NCI-H2081 (cell line): ENCODE measurements around the gene NAA60.

ENCODE experiments used
- DNase-seq, 2 experiments: peaks; one replicate each; lab custom pipeline; 2025; lab: John Stamatoyannopoulos, UW

NAA60 gene

GRCh38 chr16:3443108-3444031 is at the start of gene NAA60, which contains the start of gene ZNF597:
Gene NAA60 (plus strand): TSS chr16:3443680. CDS start chr16:3476228, 32,548 bp downstream.
Gene ZNF597 (minus strand): TSS chr16:3443504. CDS start chr16:3443153, 351 bp downstream.
- peak; percentile 93 to 98 for DNase-seq

GRCh38 chr16:3400446-3400778 is 43.1 kb upstream of the NAA60 start:
- no peak for DNase-seq

DNA sequence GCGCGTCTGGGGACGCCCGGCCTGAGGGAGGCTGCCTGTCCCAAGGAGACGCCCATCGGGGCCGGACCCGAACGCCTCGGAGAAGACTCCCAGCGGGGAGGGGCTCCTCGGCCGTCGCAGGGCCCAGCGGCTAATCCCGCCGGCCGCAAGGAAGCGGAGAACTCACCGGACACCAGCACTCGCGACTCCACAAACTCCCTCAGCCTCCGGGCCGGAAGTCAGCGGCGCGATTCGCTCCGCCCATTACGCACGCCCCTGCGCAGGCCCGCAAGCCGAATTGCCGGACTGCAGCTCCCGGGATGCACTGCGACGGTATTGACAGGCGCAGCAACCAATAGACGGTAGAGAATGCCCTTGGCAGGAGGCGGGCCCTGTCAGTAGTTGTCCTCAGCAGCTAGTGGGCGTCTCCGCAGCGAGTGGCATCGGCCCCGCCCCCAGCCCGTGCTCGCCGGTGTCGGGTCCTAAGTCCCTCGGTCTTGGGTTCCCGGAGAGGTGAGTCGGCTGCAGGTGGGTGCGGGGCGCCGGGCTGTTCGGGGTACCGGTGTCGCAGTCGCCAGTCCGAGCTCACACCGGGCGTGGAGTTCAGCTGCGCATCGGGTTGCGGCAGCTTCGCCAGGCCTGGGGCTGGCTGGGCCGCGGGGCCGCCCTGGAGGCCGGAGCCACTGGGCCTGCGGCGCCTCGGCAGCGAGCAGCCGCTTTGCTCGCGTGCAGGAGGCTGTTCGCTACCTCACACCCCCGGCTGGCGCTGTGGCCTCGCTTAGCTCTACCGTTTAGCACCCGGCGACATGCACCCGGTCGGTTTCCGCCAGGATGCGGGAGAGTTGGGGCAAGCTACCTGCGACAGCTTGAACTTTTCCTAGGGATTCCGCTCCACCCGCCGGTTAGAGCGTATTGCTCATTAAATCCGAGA is 42.4 kb upstream of the NAA60 start, which contains the start of the genes ZNF174 and ZSCAN32:
Gene ZNF174 (plus strand): TSS at position 437 of the 910 bp plus-strand sequence. CDS start 790 bp downstream, outside the sequence.
Gene ZSCAN32 (minus strand): TSS at position 226 of the 910 bp plus-strand sequence. CDS start 3,447 bp downstream, outside the sequence.
- peak; percentile 98 to 99 for DNase-seq

- DNase-seq, result peak in 1 of 2 experiments; percentile 8
These were observed 41.6 kb upstream of the NAA60 start for GRCh38 chr16:3401719-3402397.

- no peak for DNase-seq
These were observed 34.8 kb upstream of the NAA60 start for GRCh38 chr16:3408561-3409197.

- no peak for DNase-seq
These were observed 29.6 kb upstream of the NAA60 start for GRCh38 chr16:3413730-3414379.

DNA sequence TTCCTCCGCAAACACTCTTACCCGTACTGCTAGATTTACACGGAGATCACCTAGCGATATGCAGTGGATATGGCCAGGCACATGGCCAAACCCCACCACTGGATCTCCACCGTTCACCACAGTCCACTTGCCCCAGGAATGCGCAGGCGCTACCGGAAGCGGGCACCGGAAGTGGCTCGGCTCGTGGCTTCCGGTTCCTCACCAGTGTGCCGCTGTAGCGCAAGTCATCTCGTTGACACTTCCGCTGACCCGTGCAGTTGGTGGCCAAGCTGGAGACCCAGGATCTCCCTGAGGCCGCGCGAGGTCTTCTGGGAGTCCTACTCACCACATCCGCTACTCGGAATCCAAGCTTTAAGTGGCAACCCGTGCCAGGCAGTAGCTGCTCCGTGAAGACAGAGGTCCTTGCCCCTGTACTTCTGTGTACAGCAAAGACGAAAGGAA is 11.7 kb upstream of the NAA60 start:
- no peak for DNase-seq

GRCh38 chr16:3434373-3434772 is 9.1 kb upstream of the NAA60 start:
- no peak for DNase-seq

GRCh38 chr16:3439637-3440036 is 3.8 kb upstream of the NAA60 start:
- DNase-seq, result no peak

DNA sequence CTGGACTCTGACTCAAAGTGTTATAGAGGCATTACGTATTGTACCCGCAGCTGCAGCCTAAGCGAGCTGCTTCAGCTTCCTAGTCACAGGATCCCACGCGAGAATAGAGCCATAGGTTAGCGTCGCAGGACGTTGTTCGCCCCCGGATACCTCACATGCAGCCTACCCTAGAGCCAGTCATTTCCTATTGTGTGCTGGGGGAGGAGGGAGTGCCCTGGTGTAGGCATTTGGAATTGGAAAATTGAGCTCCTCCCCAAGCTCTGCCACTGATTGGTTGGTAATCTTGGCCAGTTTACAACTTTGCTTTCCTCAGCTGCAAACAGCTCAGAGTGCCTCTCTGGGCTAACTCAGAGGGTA is 530 bp downstream of the NAA60 start:
- DNase-seq, result peak; percentile 50 to 76

- DNase-seq, result no peak
These were observed 10.6 kb downstream of the NAA60 start for GRCh38 chr16:3454093-3454492.

- no peak for DNase-seq
These were observed 11.2 kb downstream of the NAA60 start for GRCh38 chr16:3454631-3455147.

DNA sequence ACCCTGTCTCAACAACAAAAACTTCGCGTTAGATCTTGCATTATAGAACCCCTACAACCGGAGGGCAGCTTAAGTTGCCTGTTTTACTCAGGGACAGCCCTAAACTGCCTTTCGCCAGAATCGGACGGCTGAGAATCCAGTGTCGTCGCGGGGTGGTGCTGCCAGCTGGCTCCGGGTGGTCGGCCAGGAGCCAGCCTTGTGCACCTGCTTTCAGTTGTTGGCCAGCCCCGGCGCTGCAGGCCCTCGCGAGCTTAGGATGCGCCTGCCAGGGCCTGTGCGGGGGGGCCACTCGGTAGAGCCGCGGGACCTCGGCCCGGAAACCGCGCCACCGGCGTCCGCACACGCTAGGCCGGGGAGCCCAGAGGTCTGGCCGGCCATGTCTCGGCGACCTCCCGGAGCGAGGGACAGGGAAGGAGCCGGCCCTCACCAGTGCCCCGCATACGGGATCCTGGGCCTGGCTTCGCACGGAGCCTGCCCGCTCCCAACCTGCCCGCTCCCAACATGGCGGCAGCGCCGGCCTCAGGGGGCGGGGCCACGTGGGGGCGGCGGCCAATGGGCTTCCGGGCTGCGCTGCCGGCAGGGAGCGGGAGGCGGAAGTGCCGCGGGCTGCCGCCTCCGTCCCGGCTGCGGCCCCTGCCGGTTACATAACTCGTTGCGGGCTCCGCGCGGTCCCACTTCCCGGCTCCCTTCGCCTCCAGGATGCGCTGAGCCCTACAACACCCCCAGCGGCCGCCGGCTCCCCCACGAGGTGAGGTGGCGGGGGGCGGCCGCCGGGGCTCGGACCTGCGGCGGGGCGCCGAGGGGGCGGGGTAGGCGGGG is 14.2 kb downstream of the NAA60 start:
- DNase-seq, result peak; percentile 93 to 96

DNA sequence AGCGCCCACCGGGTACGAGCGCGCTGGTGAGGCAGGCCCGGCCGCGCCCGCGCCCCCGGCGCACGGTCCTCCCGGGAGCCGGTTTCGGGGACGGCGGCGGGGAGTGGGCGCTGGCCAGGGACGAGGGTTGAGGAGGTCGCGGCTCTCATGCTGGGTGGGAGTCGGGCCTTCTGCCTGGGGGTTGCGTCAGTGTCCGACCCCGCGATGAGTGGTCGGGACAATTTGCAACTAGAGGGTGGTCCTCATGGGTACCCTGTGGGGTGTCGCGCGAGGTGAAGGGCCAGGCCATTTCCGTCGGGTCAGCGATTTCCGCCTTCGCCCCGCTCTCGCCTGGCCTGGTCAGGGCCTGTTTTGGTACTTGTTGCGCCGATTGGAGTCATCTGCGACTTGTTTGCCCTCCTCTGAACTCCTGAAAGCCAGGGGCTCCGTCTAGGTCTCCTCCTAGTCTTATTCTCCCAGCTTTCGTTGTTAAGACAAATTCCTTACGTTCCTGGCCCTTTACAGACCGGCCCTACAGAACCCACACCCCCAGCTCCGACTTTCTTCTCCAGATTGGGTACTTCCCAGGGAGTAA is 14.9 kb downstream of the NAA60 start:
- no peak for DNase-seq

DNA sequence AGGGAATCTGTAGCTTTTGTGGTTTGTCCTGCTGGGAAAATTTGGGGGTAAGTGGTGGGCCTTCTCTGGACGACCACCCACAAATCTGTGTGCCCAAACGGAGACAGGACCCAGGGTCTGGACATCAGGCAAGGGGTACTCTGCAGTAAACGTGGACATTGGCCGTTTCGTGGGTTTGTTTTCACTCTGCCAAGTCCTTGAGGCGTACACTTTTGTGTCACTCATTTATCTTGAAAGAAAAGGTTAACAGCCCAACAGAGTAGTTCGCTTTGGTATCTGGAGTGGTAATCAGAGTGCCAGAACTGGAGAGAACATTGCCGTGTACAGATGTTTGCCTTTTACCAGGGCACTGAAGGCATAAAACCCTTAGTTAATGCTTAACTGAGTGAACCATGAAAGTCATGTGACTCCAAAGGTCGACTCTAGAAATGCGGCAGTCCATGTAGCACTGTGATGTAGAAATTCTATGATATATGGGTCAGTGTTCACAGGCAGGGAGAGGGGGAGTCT is 15.4 kb downstream of the NAA60 start:
- DNase-seq, result no peak

DNA sequence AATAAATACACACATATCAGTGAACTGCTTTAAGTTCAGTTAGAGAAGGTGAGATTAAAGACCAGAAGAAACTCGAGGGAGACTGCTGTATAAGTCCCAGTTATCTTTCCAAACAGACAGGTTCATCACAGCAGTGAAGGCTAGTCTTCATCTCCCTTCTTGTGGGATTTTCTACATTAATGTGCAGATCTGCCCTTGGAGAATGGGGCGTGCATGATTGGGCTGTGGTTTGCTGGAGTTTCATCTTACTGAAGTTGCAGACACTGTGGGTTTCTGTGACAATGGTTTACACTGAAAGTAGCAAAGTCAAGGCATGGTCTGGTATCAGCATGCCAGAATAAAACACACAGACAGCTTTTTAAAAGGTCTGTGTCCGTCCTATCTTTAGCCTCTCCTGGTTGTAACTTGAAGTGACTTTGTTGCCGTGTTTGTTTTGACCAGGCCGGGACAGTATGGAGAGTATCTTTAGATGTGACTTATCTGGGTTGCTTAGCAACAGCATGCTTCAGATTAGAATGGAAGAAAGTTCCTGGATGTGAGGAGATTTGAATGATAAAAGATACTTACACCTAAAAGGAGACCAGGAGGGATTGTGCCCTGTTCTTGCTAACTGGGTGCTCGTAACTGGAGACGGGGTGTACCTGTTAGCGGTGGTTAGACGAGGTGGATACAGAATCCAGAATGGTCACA is 16.1 kb downstream of the NAA60 start:
- DNase-seq, result no peak

DNA sequence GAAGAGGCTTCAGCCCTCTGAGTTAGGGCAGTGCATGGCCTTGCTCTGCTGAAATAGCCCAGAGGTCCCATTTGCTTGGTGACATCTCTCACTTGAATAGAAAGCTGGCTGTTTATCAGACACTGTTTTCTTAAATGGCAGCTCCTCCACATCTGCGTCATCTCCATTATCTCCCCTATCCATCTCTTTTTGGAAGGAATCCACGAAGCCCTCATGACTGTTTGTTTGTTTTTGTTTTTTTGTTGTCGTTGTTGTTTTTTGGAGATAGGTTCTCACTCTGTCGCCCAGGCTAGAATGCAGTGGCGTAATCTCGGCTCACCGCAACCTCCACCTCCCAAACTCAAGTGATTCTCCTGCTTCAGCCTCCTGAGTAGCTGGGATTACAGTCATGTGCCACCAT is 16.6 kb downstream of the NAA60 start:
- no peak for DNase-seq

DNA sequence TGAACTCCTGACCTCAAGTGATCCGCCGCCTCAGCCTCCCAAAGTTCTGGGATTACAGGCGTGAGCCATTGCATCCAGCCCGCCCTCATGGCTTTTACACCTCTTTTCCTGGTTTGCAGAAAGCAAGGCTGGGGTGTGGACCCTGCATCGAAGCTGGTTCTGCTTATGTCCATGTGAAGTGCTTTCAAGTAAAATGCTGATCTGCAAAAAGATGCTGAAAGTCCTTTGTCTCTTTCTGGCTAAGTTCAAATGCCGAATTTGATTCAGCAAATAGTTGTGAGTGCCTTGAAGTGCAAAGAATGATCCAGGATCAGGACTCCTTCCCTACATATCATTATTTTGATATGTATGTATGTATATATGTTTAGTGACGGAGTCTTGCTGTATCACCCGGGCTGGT is 17.1 kb downstream of the NAA60 start:
- no peak for DNase-seq
